Activated CD8-positive, alpha-beta T cell treated with anti-CD3 and anti-CD28 coated beads for 36 hours (primary cell): Measurements from ENCODE around the gene ROR2. TPM values are rescaled to one million over a fixed set of nuclear protein-coding genes. Genes with fewer than 3 reads are reported as not detected.
"Not testable (repeated sequence)": the region's sequence is repeated elsewhere in the genome, so short reads cannot be mapped to it uniquely, and the experiment has no call there.

Experiments
- ATAC-seq: fragments of 200-7000 bp; cut with Tn5 transposase; one replicate; pipeline ENCODE4 v1.10.0; 2021; ENCODE audit warnings: mild to moderate bottlenecking, moderate library complexity
- CTCF ChIA-PET: fragments of 350-600 bp; sonication (Branson Sonifier 250); formaldehyde crosslinking; loops from one replicate; lab custom pipeline; 2021; ENCODE audit warnings: antibody characterized with exemption; lab: Charles Lee
- POLR2A ChIA-PET: fragments of 350-600 bp; sonication (Branson Sonifier 250); formaldehyde crosslinking; loops from one replicate; lab custom pipeline; 2021; ENCODE audit warnings: antibody characterized with exemption; lab: Charles Lee
- DNase-seq: peaks from one replicate; pipeline ENCODE4 v3.0.0-alpha.2; 2020
- H3K27ac Mint-ChIP-seq: one replicate; pipeline ENCODE4 v1.8.0; 2021; ENCODE audit warnings: mild to moderate bottlenecking, mixed read lengths
- H3K27me3 Mint-ChIP-seq: one replicate; pipeline ENCODE4 v1.8.0; 2021; ENCODE audit warnings: mixed read lengths
- H3K36me3 Mint-ChIP-seq: one replicate; pipeline ENCODE4 v1.8.0; 2021; ENCODE audit warnings: low read depth, mixed read lengths
- H3K4me1 Mint-ChIP-seq: one replicate; pipeline ENCODE4 v1.8.0; 2021; ENCODE audit warnings: low read depth, mixed read lengths
- H3K4me3 Mint-ChIP-seq: one replicate; pipeline ENCODE4 v1.8.0; 2021; ENCODE audit warnings: mild to moderate bottlenecking, moderate library complexity, mixed read lengths
- H3K9me3 Mint-ChIP-seq: one replicate; pipeline ENCODE4 v1.8.0; 2021; ENCODE audit warnings: mixed read lengths
- intact Hi-C: fragments of 100-400 bp; cut with micrococcal nuclease; formaldehyde crosslinking; loops from one replicate; pipeline ENCODE4 v1.10.0; 2022
- total RNA-seq, 2 experiments: library from RNA; stranded (reverse); gene quantifications; one replicate each; pipeline ENCODE4 v1.2.3, GENCODE V29; 2021
- TF ChIP-seq, protein P1 (sequence below): fragments of 200-600 bp; IDR thresholded peaks from one replicate; pipeline ENCODE4 v1.8.0; 2022; ENCODE audit warnings: antibody characterized with exemption, mild to moderate bottlenecking

ROR2 gene
- total RNA-seq, 2 experiments from 2014 or later: not detected

DNA sequence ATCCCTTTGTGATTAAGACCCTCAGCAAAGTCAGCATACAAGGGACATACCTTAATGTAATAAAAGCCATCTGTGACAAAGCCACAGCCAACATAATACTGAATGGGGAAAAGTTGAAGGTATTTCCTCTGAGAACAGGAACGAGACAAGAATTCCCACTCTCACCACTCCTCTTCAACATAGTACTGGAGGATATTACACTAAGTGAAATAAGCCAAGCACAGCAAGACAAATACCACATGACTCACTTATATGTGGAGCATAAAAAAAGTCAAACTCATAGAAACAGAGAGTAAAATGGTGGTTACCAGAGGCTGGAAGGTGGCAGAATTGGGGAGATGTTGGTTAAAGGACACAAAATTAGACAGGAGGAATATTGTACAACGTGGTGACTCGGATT lies 408.3 kb downstream of the ROR2 start:
- no peak overlapping the region for H3K27ac Mint-ChIP-seq
- TF ChIP-seq, protein P1, sequence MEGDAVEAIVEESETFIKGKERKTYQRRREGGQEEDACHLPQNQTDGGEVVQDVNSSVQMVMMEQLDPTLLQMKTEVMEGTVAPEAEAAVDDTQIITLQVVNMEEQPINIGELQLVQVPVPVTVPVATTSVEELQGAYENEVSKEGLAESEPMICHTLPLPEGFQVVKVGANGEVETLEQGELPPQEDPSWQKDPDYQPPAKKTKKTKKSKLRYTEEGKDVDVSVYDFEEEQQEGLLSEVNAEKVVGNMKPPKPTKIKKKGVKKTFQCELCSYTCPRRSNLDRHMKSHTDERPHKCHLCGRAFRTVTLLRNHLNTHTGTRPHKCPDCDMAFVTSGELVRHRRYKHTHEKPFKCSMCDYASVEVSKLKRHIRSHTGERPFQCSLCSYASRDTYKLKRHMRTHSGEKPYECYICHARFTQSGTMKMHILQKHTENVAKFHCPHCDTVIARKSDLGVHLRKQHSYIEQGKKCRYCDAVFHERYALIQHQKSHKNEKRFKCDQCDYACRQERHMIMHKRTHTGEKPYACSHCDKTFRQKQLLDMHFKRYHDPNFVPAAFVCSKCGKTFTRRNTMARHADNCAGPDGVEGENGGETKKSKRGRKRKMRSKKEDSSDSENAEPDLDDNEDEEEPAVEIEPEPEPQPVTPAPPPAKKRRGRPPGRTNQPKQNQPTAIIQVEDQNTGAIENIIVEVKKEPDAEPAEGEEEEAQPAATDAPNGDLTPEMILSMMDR: no peak
- H3K4me3 Mint-ChIP-seq: no peak overlapping the region
- no peaks in the 10 kb centered on the region for H3K36me3 Mint-ChIP-seq
- ChIA-PET POLR2A (no interaction called here), CTCF (no interaction called here)
- H3K27me3 Mint-ChIP-seq: peaks cover 9% of the 10 kb centered on the region
- no peak for DNase-seq
- H3K4me1 Mint-ChIP-seq: peaks cover 7% of the 10 kb centered on the region
- no peak for ATAC-seq
- intact Hi-C loops: no loop called here
- H3K9me3 Mint-ChIP-seq: no peaks in the 10 kb centered on the region

DNA sequence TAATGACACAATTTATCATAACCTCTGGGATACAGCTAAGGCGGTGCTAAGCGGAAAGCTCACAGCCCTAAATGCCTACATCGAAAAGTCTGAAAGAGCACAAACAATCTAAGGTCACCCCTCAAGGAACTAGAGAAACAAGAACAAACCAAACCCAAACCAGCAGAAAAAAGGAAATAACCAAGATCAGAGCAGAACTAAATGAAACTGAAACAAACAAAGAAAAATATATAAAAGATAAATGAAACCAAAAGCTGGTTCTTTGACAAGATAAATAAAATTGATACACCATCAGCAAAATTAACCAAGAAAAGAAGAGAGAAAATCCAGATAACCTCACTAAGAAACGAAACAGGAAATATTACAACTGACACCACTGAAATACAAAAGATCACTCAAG lies 409.5 kb downstream of the ROR2 start:
- H3K36me3 Mint-ChIP-seq, H3K27me3 Mint-ChIP-seq, H3K27ac Mint-ChIP-seq, H3K9me3 Mint-ChIP-seq, intact Hi-C loops, POLR2A ChIA-PET, CTCF ChIA-PET, H3K4me1 Mint-ChIP-seq, DNase-seq, H3K4me3 Mint-ChIP-seq, ATAC-seq: not testable (repeated sequence)

DNA sequence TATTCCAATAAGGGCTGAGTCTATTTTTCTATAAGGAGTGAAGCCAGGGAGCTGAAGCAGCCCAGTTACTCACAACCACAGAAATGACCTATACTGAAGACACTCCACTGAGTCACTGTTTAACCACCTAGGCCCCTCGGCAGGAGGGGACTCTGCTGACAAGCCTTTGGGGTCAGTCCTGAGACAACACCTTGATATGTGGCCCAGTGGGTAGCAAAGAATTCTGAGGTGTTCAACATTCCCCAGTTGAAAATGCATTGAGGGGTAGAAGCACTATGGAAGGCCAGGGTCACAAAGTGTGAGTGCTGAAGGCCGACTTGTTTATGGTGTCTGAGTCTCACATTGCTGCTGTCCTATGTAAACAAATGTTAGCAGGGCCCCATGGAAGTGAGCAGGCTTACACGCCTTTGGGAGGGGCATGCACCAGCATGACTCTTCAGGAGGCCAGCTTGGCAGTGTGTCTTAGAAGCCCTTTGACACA lies 413.8 kb downstream of the ROR2 start:
- DNase-seq (no peak), ATAC-seq (no peak)
- Mint-ChIP-seq H3K9me3 (no peaks in the 10 kb centered on the region), H3K36me3 (no peaks in the 10 kb centered on the region), H3K4me1 (peaks cover 7% of the 10 kb centered on the region), H3K27ac (no peak overlapping the region), H3K4me3 (no peak overlapping the region), H3K27me3 (peaks cover 7% of the 10 kb centered on the region)
- TF ChIP-seq, protein P1: no peak
- ChIA-PET CTCF (no interaction called here), POLR2A (no interaction called here)
- intact Hi-C loops: no loop called here

DNA sequence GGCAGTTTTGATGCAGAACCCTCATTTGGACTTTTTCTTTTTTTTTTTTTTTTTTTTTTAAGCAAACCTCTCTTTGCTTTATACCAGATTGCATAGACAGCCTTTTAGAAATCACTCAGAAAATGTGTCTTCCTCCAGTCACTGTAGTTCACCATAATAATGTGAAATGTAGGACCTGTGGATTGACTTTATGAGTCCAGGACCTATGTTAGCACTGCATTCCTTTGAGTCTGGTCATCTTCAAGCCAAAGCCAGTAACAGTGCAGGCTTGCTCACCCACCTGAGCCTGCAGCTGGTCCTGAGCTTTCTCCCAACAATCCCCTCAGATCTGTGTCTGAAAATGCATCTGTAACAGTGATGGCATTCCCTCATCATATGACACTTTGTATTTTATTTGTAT lies 415.7 kb downstream of the ROR2 start:
- Mint-ChIP-seq H3K36me3 (no peaks in the 10 kb centered on the region), H3K4me3 (no peak overlapping the region), H3K4me1 (no peaks in the 10 kb centered on the region), H3K27me3 (peaks cover 6% of the 10 kb centered on the region), H3K9me3 (no peaks in the 10 kb centered on the region), H3K27ac (no peak overlapping the region)
- CTCF ChIA-PET: interaction anchor here (0.9 kb wide), 1 partner anchor 618 kb away, joined by 3 read pairs; no protein-coding TSS in a partner anchor
- DNase-seq (no peak), ATAC-seq (no peak)
- intact Hi-C loops: no loop called here
- POLR2A ChIA-PET: no interaction called here
- TF ChIP-seq, protein P1: no peak

DNA sequence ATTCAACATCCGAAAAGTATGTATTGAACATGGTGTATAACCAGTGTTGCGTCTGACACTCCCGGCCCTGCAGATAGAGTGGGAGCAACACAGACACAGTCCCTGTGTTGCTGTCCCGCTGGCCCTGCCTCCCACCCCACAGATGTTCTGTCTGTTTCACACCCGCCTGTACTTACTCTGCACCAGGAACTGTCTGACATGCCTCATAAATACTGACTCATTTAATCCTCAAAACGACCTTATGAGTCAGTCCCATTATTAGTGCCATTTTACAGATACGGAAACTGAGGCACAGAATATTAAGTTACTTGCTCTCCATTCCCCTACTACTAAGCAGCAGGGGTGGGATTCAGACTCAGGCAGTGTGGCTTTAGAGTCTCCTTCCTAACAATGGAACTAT lies 416.6 kb downstream of the ROR2 start:
- TF ChIP-seq, protein P1: no peak
- Mint-ChIP-seq H3K9me3 (no peaks in the 10 kb centered on the region), H3K36me3 (no peaks in the 10 kb centered on the region), H3K4me3 (no peak overlapping the region), H3K27me3 (peaks cover 8% of the 10 kb centered on the region), H3K4me1 (no peaks in the 10 kb centered on the region), H3K27ac (no peak overlapping the region)
- intact Hi-C loops: no loop called here
- POLR2A ChIA-PET: no interaction called here
- DNase-seq: no peak
- CTCF ChIA-PET: interaction anchor here (0.6 to 0.9 kb wide), 2 partner anchors 46 to 617 kb away, joined by 3 read pairs; no protein-coding TSS in a partner anchor
- ATAC-seq: no peak
